Mammary microvascular endothelial cell (primary cell): ENCODE results near the gene MAG. TPM values are rescaled to one million over a fixed set of nuclear protein-coding genes. Genes with fewer than 3 reads are reported as not detected.

ENCODE experiments used
- total RNA-seq: library from RNA; depleted of rRNA; stranded (reverse); fragments of >200 nt; gene quantifications from 2 replicates; pipeline ENCODE4 v1.2.3, GENCODE V29; 2015

MAG gene, protein sequence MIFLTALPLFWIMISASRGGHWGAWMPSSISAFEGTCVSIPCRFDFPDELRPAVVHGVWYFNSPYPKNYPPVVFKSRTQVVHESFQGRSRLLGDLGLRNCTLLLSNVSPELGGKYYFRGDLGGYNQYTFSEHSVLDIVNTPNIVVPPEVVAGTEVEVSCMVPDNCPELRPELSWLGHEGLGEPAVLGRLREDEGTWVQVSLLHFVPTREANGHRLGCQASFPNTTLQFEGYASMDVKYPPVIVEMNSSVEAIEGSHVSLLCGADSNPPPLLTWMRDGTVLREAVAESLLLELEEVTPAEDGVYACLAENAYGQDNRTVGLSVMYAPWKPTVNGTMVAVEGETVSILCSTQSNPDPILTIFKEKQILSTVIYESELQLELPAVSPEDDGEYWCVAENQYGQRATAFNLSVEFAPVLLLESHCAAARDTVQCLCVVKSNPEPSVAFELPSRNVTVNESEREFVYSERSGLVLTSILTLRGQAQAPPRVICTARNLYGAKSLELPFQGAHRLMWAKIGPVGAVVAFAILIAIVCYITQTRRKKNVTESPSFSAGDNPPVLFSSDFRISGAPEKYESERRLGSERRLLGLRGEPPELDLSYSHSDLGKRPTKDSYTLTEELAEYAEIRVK
- not detected in 2 replicates for total RNA-seq

DNA sequence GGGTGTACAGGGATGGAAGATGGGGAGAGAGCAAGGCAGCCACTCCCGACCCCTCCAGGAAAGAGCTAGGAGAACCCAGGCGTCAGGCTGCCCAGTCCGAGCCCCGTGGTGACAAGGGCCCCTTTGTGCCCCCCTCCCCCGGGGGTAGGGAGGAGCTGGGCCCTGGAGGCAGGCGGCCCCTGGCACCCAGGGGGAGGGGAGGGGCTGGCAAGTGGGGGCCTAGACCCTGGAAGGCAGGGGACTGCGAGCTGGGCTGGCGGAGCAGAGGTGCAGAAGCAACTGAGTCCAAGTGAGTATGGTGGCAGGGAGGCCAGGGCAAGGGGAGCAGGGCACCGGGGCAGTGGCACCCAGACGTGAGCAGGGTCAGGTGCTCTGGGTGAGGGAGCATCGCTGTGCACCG, at the start of gene MAG:
Gene MAG (plus strand): TSS at position 246 of the 400 bp plus-strand sequence. CDS start 3,248 bp downstream, outside the sequence.

DNA sequence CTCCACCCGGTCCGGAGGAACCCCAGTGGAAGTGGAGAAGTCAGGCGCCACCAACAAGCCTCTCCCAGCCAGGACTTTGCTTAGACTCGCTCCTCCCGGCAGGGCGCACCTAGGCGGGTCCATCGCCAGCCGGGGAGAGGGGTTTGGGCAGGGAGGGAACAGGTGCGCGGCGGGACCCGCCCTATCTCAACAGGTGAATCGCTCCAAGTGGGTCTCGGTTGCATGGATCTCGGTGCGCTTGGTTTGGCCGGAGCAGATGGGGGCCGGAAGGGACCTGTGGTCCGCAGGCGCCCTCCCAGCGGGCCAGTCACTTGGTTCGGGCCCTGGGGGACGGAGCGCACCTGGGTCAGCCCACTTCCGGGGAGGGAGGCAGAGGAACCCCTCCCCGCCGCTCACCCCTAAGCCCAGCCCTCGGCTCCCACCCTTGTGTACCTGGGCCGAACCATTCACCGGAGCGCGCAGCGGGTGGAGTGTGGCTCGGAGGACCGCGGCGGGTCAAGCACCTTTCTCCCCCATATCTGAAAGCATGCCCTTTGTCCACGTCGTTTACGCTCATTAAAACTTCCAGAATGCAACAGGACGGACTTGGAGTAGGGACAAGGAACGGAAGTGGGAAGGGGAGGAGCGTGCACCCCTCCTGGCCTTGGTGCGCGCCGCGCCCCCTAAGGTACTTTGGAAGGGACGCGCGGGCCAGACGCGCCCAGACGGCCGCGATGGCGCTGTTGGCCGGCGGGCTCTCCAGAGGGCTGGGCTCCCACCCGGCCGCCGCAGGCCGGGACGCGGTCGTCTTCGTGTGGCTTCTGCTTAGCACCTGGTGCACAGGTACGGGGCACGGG, 43.4 kb upstream of the MAG start, which contains the start of gene LSR:
Gene LSR (plus strand): TSS at position 693 of the 836 bp plus-strand sequence. CDS start 21 bp downstream, at position 714.

DNA sequence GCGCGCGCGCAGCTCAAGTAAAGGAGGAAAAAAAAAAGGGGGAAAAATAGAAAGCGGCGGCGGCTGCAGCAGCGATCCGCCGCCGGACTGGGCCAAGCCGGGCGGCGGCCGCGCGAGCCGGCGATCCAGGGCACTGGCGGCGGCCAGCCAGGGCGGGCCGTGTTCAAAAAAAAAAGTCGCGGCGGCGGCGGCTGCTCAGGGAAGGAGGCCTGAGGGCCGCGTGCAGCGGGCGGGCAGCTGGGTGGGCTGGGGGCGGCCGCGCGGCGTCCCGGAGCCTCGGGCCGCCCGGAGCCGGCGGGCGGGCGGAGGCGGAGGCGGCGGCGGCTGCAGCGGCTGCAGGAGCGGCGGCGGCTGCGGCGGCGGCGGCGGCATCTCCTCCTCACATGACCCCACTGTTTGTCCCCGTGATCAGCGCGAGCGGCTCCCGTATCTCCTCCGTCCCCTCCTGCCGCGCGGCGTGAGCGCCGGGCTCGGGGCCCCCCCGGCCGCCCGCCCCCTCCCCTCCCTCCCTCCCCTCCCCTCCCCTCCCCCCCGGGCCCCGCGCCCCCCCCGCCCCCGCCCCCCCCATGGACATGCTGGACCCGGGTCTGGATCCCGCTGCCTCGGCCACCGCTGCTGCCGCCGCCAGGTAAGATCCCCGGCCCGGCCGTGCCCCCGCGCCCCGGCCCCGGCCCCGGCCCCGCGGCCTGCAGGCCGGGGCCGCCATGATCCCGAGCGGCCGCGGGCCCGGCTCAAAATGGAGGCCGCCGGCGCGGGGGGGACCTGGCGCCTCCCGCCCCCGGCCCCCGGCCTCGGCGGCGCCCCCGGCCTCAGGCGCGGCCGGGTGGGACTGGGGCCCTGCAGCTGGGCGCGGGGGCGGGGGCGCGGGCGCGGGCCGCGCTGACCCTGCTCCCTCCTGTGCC, 23.2 kb upstream of the MAG start, which contains the start of gene USF2:
Gene USF2 (plus strand): TSS at position 427 of the 902 bp plus-strand sequence. CDS start 140 bp downstream, at position 567.

DNA sequence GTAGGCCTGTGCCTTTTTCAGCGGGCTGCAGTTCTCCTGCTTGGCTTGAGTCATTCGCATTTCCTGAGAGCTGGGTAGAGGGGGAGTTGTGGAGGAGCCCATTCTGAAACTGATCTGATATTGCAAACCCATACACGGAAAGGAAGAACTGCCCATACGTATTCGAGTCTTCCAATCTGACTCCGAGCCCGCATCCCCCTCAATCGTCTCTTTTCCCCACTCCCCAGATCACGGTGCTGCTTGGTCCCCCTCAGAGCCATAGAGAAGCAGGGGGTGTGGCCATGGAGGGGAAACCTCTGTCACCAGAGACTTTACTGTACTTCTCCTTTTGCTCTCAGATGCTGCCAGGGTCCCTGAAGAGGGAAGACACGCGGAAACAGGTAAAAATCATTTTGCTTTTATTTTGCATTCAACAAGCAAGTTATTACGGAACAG, 36.9 kb downstream of the MAG start, which contains the start of gene CD22:
Gene CD22 (plus strand): TSS at position 337 of the 435 bp plus-strand sequence. CDS start 2,854 bp downstream, outside the sequence.

DNA sequence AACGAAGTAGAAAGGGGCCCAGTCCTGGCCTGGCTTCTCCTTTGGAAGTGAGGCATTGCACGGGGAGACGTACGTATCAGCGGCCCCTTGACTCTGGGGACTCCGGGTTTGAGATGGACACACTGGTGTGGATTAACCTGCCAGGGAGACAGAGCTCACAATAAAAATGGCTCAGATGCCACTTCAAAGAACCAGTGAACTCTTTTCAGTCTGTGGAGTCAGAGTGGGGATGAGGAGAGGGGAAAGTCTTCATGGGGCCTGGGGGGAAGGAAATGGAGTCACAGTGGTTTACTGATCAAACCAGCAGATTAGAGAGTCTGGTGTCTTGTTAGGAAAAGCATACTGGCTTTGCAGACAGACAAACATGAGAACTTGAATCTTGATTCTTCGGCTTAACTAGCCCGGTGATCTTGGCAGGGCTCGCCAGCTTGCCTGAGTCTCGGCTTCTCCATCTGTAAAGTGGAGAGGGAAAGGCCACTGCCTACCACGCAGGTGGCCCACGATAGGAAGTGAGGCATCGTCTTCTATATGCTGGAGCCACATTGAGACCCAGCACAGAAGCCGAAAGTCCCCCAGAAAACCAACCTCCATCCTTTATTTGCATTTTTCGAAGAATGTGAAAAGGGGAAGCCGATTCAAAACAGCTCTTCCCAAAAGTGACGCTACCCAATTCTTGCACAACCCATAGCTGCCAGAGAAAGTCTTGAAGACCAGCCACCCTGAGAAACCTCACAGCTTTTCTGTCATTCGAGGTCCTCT, 55.4 kb downstream of the MAG start, which contains the start of gene FFAR1:
Gene FFAR1 (plus strand): TSS at position 732 of the 759 bp plus-strand sequence. CDS start 3,650 bp downstream, outside the sequence.

DNA sequence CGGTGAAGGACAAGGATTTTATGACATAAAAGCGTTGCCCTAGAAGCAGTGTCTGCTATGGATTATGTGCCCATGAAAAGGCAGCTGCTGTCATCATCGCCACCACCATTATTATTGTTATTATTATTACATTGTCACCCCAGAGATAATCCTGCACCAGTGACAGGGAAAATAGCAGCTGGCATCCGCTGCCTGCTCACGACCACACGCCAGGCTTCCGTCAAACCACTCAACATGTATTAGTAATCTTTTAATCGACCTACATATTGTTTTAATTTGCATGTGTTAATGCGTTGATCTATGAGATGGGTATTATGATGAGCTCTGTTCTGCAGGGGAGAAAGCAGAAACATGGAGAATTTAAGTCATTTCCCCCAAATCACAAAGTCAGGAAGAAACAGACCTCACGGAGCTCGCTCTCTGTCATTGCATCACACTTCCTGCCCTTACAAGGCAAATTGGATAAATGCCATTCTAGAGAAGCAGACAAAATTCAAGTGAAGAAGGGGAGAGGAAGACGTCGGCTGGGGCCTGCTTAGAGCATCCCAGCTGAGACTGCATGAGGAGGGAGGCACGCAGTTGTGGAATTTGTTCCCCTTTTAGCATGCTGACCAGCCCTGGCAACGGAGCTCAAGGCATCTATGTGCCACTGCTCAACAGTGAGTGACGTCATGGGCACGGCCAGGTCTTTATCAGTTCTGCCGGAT, 66.1 kb downstream of the MAG start, which contains the start of gene FFAR3:
Gene FFAR3 (plus strand): TSS at position 594 of the 707 bp plus-strand sequence. CDS start 431 bp downstream, outside the sequence.

Other genes starting within 250 kb of the MAG start
- not detected in 2 replicates for gene FXYD3, start 176.3 kb upstream of the MAG start, total RNA-seq
- gene LGI4, start 157.1 kb upstream of the MAG start, total RNA-seq, result not detected in 2 replicates
- gene FXYD1, start 153.3 kb upstream of the MAG start, total RNA-seq, result not detected in 2 replicates
- gene FXYD7, start 148.9 kb upstream of the MAG start, total RNA-seq, result not detected in 2 replicates
- gene FXYD5, start 137.4 kb upstream of the MAG start, total RNA-seq, result 257 and 258 TPM in 2 replicates
- gene FAM187B, start 63.4 kb upstream of the MAG start, total RNA-seq, result not detected in 2 replicates
- 0.93 and 2.0 TPM in 2 replicates for gene LSR, start 43.2 kb upstream of the MAG start, total RNA-seq
- 63.6 and 70.2 TPM in 2 replicates for gene USF2, start 23.2 kb upstream of the MAG start, total RNA-seq
- not detected in 2 replicates for gene HAMP, start 9.6 kb upstream of the MAG start, total RNA-seq
- 0.15 and 1.1 TPM in 2 replicates for gene CD22, start 37.0 kb downstream of the MAG start, total RNA-seq
- not detected in 2 replicates for gene FFAR1, start 55.7 kb downstream of the MAG start, total RNA-seq
- gene FFAR3, start 66.3 kb downstream of the MAG start, total RNA-seq, result not detected in 2 replicates
- gene GPR42, start 78.9 kb downstream of the MAG start, total RNA-seq, result not detected in 2 replicates
- gene FFAR2, start 156.1 kb downstream of the MAG start, total RNA-seq, result not detected in 2 replicates
- gene KRTDAP, start 198.3 kb downstream of the MAG start, total RNA-seq, result not detected in 2 replicates
- gene DMKN, start 221.5 kb downstream of the MAG start, total RNA-seq, result not detected in 2 replicates
- not detected in 2 replicates for gene SBSN, start 236.2 kb downstream of the MAG start, total RNA-seq
- gene GAPDHS, start 241.3 kb downstream of the MAG start, total RNA-seq, result not detected in 2 replicates